Right atrium auricular region (tissue), 2 donors: ENCODE results near the gene SGCA. TPM values are rescaled to one million over a fixed set of nuclear protein-coding genes. Genes with fewer than 3 reads are reported as not detected.
A peak's percentile ranks its signal among the peaks of the same experiment; 100 is the strongest.

ENCODE experiments used
- DNase-seq: peaks from one replicate; pipeline ENCODE4 v3.0.0-alpha.2; 2019; ENCODE audit warnings: low spot score
- H3K27ac ChIP-seq, 2 donors: fragments of 200-600 bp; sonication (generic); 1 replicate in 1 of 2; 2 replicates in 1 of 2; pipeline ENCODE4 v1.5.1; 2016 to 2019
- H3K27me3 ChIP-seq, 2 donors: fragments of 200-600 bp; sonication (generic); one replicate each; pipeline versions ENCODE4 v1.5.1 to v1.6.0; 2017 to 2019
- H3K36me3 ChIP-seq: fragments of 200-600 bp; sonication (generic); one replicate; pipeline ENCODE4 v1.5.1; 2016
- H3K4me1 ChIP-seq, 2 donors: fragments of 200-600 bp; sonication (generic); one replicate each; pipeline versions ENCODE4 v1.5.1 to v1.6.0; 2017 to 2019
- H3K4me3 ChIP-seq, 2 donors: fragments of 200-600 bp; sonication (generic); 1 replicate in 1 of 2; 2 replicates in 1 of 2; pipeline ENCODE4 v1.5.1; 2017 to 2019; ENCODE audit warnings: mild to moderate bottlenecking in 1 of 2, moderate library complexity in 1 of 2
- H3K9me3 ChIP-seq, 2 donors: fragments of 200-600 bp; sonication (generic); one replicate each; pipeline ENCODE4 v1.5.1; 2019
- CTCF ChIP-seq, 2 donors: fragments of 200-600 bp; sonication (generic); IDR thresholded peaks; one replicate each; pipeline ENCODE4 v1.5.1; 2019; ENCODE audit warnings: antibody characterized with exemption in 2 of 2
- total RNA-seq, 2 donors: library from RNA; depleted of rRNA; stranded (reverse); fragments of >200 nt; gene quantifications; one replicate each; pipeline ENCODE4 v1.1.0, GENCODE V29; 2016

Gene SGCA
- total RNA-seq = 100 to 1,000 TPM; 120 to 207 TPM

GRCh38 chr17:50165867-50166517 is at the start of gene SGCA:
Gene SGCA (plus strand): TSS chr17:50166005. CDS start chr17:50166041, 36 bp downstream.
- DNase-seq = no peak

GRCh38 chr17:50117202-50118051 is 48.4 kb upstream of the SGCA start:
- H3K4me3 ChIP-seq = peak overlapping the region in 1 of 2 donors; percentile 20
- no peaks in the 10 kb centered on the region for H3K36me3 ChIP-seq
- DNase-seq = no peak
- H3K27me3 ChIP-seq = no peaks in the 10 kb centered on the region
- peaks cover 0 to 46% of the 10 kb centered on the region in 2 donors for H3K4me1 ChIP-seq
- peak; percentile 47 to 77 for TF ChIP-seq CTCF (IDR thresholded peaks at IDR 0.05)
- no peaks in the 10 kb centered on the region for H3K9me3 ChIP-seq
- H3K27ac ChIP-seq = no peak overlapping the region

More at GRCh38 chr17:50165867-50166517, at the start of gene SGCA:
- Histone ChIP-seq H3K27me3 (no peaks in the 10 kb centered on the region), H3K9me3 (no peaks in the 10 kb centered on the region), H3K4me1 (peaks cover 0 to 58% of the 10 kb centered on the region in 2 donors), H3K4me3 (peak within 1 kb of the TSS; percentile 42 to 48), H3K27ac (peak within 1 kb of the TSS; percentile 90 to 94), H3K36me3 (no peaks in the 10 kb centered on the region)
- no peak for TF ChIP-seq CTCF (IDR thresholded peaks at IDR 0.05)

- Histone ChIP-seq H3K9me3 (no peaks in the 10 kb centered on the region), H3K27me3 (no peaks in the 10 kb centered on the region), H3K36me3 (no peaks in the 10 kb centered on the region), H3K27ac (no peak overlapping the region), H3K4me1 (peaks cover 0 to 38% of the 10 kb centered on the region in 2 donors), H3K4me3 (no peak overlapping the region)
- DNase-seq = no peak
- TF ChIP-seq CTCF (IDR thresholded peaks at IDR 0.05) = no peak
These were observed 47.6 kb upstream of the SGCA start for GRCh38 chr17:50118076-50118827.

GRCh38 chr17:50118828-50119218 is 47.0 kb upstream of the SGCA start:
- no peak for TF ChIP-seq CTCF (IDR thresholded peaks at IDR 0.05)
- Histone ChIP-seq H3K27me3 (no peaks in the 10 kb centered on the region), H3K4me1 (peaks cover 0 to 35% of the 10 kb centered on the region in 2 donors), H3K9me3 (no peaks in the 10 kb centered on the region), H3K27ac (no peak overlapping the region), H3K4me3 (no peak overlapping the region), H3K36me3 (no peaks in the 10 kb centered on the region)
- DNase-seq = no peak

- H3K27ac ChIP-seq = no peak overlapping the region
- no peak for TF ChIP-seq CTCF (IDR thresholded peaks at IDR 0.05)
- no peaks in the 10 kb centered on the region for H3K27me3 ChIP-seq
- H3K9me3 ChIP-seq = no peaks in the 10 kb centered on the region
- H3K36me3 ChIP-seq = no peaks in the 10 kb centered on the region
- no peak for DNase-seq
- H3K4me3 ChIP-seq = no peak overlapping the region
- H3K4me1 ChIP-seq = peaks cover 0 to 23% of the 10 kb centered on the region in 2 donors
These were observed 45.1 kb upstream of the SGCA start for GRCh38 chr17:50120475-50121253.
